ENCODE data around the gene WNT3A.

Gene WNT3A

GRCh38 chr1:228082918-228083870 is 76.4 kb downstream of the WNT3A start:
- no peak for DNase-seq (ENCODE audit: extremely low read depth in 1 of 2, low read depth in 1 of 2)

DNA sequence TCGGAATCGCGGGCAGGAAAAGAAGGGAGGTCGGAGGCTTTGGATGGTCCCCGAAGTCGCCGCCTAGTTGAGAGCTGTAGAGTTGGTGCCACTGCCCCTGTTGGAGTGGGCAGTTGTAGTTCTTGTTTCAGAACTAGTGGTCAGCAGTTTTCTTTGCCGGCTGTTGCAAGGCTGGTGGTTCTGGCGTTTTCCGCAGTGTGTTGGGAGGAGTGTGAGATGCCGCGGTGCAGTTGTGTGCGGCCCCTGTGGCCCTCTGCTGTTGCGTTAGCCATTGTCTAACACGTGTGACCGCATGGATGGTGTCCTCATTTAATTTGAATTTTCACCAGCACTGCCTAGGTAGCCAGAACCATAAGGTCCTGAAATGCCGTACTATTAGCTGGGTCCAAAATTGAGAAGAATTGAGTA is 77.1 kb downstream of the WNT3A start:
- no peak for DNase-seq (ENCODE audit: extremely low read depth in 1 of 2, low read depth in 1 of 2)

DNA sequence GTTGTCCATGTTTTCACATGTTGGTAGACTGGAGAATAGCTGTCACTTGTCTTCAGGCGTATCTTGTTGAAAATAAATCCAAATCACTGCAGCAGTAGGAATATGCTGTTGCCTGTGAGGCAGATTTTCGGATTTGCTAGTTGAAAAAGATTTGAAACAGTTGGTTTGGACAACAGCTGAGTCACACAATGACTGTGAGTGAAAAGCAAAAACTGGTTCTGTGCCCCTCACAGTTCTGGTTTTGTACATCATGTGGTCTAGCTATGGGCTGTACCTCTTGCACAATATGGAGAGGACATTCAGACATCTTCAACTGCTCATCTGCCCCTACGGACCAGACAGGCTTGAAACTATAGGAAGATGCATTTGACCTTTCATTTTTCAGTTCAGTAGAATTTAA is 77.5 kb downstream of the WNT3A start:
- no peak for DNase-seq (ENCODE audit: extremely low read depth in 1 of 2, low read depth in 1 of 2)

- no peak for DNase-seq (ENCODE audit: extremely low read depth in 1 of 2, low read depth in 1 of 2)
Observed at GRCh38 chr1:228084797-228085196, 78.0 kb downstream of the WNT3A start.

- DNase-seq (ENCODE audit: extremely low read depth in 1 of 2, low read depth in 1 of 2) = no peak
Observed at GRCh38 chr1:228085287-228085951, 78.6 kb downstream of the WNT3A start.

DNA sequence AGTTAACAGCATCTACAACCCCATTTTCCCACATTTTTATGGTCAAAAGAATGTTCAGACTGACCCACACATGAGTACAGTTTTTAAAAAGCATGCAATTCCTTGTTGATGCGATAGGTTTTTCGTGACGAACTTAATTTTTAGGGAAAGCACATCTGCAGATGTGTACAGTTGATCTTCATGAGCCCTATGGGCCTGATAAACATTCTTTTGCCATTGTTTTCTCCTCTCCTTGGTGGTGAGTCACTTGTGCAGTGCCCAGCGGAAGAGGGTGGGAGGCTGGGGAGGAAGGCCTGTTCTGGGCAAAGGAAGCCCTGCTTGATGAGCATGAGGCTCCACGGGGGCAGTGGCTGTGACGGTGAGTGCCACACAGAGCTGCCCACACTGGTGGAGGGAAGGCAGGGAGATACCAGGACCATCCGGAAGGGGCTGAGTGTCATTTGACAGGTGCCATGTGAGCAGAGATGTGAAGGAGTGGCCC is 81.0 kb downstream of the WNT3A start:
- no peak for DNase-seq (ENCODE audit: extremely low read depth in 1 of 2, low read depth in 1 of 2)

- DNase-seq (ENCODE audit: extremely low read depth in 1 of 2, low read depth in 1 of 2) = no peak
Observed at GRCh38 chr1:228088586-228089498, 82.0 kb downstream of the WNT3A start.

DNA sequence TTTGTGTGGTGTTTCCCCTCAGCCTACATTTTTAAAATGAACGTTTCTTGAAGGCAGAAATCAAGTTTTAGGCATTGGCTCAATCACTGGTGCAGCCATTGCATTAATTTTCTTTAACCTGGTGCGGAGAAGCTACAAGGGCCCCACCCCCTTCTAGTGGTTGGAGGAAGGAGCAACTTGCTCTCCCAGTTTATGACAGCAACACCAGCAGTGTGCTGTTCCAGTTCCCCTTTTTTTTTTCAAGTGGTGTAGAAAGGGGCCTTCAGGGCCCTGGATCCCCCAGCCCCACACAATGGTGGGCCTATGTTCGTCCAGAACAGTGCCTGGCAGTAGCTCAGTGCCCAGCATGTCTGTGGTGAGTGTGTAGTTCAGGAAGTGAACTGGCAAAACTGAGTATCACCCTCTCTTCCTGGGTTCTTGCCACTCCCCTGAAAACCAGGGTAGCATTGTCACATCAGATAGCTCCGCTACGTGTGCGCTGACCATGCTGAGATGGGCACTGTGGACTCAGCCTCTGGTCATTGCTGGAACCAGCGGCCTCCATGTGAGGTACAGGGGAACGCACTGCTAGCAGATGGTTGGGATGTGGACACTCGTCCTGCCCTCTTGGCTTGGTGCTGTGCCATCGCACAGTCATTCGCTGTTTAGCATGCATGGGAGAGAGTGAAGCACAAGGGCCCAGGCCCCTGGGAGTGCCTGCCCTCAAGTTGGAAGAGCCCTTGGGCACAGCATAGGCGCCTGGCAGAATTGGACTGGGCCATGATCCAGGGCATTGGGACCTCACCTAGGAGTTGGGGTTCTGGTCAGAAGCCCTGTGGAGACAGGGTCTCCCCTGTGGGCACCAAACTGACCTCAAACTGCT is 83.0 kb downstream of the WNT3A start:
- no peak for DNase-seq (ENCODE audit: extremely low read depth in 1 of 2, low read depth in 1 of 2)

GRCh38 chr1:228090613-228091081 is 83.8 kb downstream of the WNT3A start:
- no peak for DNase-seq (ENCODE audit: extremely low read depth in 1 of 2, low read depth in 1 of 2)

GRCh38 chr1:228091084-228091483 is 84.3 kb downstream of the WNT3A start:
- no peak for DNase-seq (ENCODE audit: extremely low read depth in 1 of 2, low read depth in 1 of 2)

- DNase-seq (ENCODE audit: extremely low read depth in 1 of 2, low read depth in 1 of 2) = no peak
Observed at GRCh38 chr1:228092342-228093049, 85.7 kb downstream of the WNT3A start.

DNA sequence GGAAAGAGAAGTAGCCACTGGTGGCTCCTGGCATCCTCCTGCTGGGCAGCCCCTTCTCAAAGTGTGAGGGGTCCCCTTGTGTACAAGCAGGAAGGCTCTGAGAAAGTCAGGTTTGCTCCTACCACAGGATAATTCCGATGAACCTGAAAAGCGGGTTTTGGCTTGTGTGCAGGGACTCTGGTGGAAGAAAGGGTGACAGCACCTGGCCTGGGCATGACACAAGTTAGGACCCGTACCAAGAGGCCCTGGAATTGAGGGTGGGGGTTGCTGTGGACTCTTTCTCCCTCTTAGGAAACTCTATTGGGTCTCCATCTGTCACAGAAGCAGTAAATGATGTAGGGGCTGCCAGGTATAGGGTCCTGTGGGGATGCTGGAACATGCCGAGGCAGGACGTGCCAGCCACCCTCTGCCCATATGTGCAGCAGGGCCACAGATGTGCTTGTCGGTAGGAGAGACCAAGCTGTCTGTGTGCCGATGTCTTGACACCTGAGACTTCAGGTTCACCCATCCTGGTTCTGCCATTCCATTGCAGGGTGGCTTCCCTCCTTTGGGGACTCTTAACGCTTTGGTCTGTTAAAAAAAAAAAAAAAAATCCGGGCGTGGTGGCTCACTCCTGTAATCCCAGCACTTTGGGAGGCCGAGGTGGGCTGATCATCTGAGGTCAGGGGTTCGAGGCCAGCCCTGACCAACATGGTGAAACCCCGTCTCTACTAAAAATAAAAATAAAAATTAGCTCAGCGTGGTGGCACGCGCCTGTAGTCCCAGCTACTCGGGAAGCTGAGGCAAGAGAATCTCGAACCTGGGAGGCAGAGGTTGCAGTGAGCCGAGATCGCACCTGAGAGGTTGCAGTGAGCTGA is 86.5 kb downstream of the WNT3A start:
- DNase-seq (ENCODE audit: extremely low read depth in 1 of 2, low read depth in 1 of 2) = no peak

DNA sequence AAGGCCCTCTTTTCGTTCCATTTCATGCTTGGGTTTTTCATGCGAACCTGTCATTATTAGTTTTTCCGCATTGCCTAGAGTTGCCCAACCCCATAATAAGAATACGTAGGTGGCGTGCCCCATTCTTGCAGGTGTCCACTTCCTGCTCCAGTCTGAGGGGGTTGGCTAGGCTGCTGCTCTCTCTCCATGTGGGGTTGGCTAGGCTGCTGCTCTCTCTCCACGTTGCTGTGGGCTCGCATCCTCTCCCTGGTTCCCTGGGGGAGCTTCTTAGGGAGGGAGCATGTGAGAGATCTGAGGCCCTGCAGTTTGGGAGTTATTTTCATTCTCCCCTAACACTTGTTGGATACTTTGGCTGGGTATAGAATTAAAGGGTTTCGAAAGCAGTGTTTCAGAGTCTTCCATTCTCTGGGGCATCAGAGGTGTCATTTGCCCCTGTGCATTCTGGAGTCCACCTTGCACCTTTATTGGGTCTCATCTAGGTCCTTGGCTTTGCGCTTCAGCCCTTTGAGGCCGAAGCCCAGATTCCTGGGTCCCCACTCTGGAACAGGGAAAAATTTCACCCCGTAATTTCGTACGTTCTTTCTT is 87.7 kb downstream of the WNT3A start:
- DNase-seq (ENCODE audit: extremely low read depth in 1 of 2, low read depth in 1 of 2) = no peak

GRCh38 chr1:228095161-228095560 is 88.4 kb downstream of the WNT3A start:
- no peak for DNase-seq (ENCODE audit: extremely low read depth in 1 of 2, low read depth in 1 of 2)

DNA sequence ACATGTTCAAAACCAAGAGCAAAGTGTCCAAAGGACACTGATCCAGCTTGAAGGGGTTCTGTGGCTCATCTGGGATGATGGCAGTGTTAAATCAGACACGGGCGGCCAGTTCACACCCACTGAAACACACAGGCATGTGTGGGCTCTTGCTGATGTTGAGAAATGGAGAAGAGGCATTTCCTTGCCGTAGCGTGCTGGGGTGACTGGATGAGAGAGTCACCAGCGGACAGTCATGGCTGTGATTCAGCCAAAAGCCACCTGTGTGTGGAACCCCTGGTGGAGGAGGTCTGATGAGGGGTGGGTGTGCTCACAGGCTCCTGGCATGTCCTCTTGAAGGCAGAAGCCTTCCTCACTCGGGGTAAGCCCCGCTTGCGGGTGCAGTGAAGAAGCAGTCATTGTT is 89.1 kb downstream of the WNT3A start:
- no peak for DNase-seq (ENCODE audit: extremely low read depth in 1 of 2, low read depth in 1 of 2)

DNA sequence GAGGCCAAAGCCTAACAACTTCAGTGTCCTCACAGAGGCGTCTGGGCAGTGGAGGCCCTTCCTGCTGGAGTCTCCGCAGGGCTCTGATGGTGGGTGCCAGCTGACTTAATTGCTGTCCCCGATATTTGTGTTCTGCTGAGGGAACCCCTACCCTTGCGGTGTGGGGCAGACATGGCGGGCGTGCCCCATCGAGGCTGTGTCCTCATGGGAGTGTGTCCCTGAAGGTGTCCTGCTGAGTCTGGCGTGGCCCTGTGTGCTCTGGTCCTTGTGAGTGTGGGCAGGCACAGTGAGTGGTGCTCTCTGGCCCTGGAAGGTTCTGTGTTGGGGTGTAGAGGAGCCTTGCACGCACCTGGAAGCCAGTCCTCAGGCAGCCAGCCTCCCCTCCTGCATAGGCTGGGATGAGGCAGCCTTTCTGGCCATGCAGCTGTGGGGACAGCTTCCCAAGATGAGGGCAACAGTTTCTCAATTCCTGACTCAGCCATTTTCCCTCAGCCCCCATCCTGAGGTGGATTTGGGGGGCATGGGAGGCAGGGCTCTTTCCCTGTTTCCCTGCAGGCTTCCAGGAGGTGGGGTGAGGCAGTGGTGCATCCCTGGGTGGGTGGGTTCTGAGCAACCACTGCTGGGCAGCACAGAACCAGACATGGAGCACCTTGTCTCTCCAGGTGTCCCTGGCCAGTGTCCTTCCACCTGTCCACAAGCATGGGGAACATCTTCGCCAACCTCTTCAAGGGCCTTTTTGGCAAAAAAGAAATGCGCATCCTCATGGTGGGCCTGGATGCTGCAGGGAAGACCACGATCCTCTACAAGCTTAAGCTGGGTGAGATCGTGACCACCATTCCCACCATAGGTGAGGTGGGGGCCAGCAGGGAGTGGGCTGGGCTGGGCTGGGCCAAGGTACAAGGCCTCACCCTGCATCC is 89.9 kb downstream of the WNT3A start:
- no peak for DNase-seq (ENCODE audit: extremely low read depth in 1 of 2, low read depth in 1 of 2)
